ENCODE data around the gene PNLIPRP3.

DNA sequence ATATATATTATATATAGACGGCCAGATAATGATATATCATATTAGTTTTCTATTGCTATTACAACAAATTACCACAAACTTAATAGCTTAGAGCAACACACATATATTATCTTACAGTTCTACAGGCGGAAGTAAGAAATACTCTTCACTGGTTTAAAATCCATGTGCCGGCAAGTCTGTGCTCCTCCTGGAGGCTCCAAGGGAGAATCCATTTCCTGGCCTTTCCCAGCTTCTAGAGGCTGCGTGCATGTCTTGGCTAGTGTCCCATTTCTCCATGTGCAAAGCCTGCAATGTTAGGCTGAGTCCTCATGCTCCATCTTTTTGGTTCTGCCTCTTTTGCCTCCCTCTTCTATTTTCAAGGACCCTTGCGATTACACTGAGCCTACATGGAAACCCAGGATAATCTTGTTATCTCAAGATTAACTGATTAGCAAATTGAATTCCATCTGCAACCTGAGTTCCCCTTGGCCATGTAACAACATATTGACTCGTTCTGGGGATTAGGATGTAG is 23.9 kb upstream of the PNLIPRP3 start:
- TF ChIP-seq, protein P1, sequence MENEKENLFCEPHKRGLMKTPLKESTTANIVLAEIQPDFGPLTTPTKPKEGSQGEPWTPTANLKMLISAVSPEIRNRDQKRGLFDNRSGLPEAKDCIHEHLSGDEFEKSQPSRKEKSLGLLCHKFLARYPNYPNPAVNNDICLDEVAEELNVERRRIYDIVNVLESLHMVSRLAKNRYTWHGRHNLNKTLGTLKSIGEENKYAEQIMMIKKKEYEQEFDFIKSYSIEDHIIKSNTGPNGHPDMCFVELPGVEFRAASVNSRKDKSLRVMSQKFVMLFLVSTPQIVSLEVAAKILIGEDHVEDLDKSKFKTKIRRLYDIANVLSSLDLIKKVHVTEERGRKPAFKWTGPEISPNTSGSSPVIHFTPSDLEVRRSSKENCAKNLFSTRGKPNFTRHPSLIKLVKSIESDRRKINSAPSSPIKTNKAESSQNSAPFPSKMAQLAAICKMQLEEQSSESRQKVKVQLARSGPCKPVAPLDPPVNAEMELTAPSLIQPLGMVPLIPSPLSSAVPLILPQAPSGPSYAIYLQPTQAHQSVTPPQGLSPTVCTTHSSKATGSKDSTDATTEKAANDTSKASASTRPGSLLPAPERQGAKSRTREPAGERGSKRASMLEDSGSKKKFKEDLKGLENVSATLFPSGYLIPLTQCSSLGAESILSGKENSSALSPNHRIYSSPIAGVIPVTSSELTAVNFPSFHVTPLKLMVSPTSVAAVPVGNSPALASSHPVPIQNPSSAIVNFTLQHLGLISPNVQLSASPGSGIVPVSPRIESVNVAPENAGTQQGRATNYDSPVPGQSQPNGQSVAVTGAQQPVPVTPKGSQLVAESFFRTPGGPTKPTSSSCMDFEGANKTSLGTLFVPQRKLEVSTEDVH (IDR thresholded peaks at IDR 0.05; ENCODE audit: low read depth, partially characterized antibody), result no peak
- TF ChIP-seq EP300 (IDR thresholded peaks at IDR 0.05; ENCODE audit: borderline replicate concordance in 1 of 2, control insufficient read depth in 1 of 2, low read depth in 2 of 2, low read length in 2 of 2) (no peak), CTCF (IDR thresholded peaks at IDR 0.05 in 2 of 3, conservative IDR thresholded peaks at IDR 0.05 in 1 of 3; ENCODE audit: control insufficient read depth in 2 of 3, extremely low read depth in 1 of 3, insufficient read depth in 1 of 3, low read depth in 3 of 3, low read length in 3 of 3) (no peak), SMC3 (IDR thresholded peaks at IDR 0.05; ENCODE audit: borderline replicate concordance, low read length) (no peak), RCOR1 (conservative IDR thresholded peaks at IDR 0.05; ENCODE audit: low read depth, low read length) (no peak)
- TF ChIP-seq, protein P2, sequence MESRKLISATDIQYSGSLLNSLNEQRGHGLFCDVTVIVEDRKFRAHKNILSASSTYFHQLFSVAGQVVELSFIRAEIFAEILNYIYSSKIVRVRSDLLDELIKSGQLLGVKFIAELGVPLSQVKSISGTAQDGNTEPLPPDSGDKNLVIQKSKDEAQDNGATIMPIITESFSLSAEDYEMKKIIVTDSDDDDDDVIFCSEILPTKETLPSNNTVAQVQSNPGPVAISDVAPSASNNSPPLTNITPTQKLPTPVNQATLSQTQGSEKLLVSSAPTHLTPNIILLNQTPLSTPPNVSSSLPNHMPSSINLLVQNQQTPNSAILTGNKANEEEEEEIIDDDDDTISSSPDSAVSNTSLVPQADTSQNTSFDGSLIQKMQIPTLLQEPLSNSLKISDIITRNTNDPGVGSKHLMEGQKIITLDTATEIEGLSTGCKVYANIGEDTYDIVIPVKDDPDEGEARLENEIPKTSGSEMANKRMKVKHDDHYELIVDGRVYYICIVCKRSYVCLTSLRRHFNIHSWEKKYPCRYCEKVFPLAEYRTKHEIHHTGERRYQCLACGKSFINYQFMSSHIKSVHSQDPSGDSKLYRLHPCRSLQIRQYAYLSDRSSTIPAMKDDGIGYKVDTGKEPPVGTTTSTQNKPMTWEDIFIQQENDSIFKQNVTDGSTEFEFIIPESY (IDR thresholded peaks at IDR 0.05), result no peak
